ENCODE measurements around the gene PCSK7.

The PCSK7 gene

GRCh38 chr11:117202386-117203068, 29.3 kb downstream of the PCSK7 start:
- H3K4me1 ChIP-seq (ENCODE audit: low read length), result no peaks in the 10 kb centered on the region
- H4K20me1 ChIP-seq (ENCODE audit: insufficient read depth, low read length), result no peaks in the 10 kb centered on the region
- no peaks in the 10 kb centered on the region for H3K36me3 ChIP-seq (replicated peaks; ENCODE audit: insufficient read depth, low read length)
- no peaks in the 10 kb centered on the region for H3K27me3 ChIP-seq (replicated peaks; ENCODE audit: insufficient read depth, low read length)
- no peaks in the 10 kb centered on the region for H3K79me2 ChIP-seq (ENCODE audit: low read length)
- H3K9me2 ChIP-seq (replicated peaks; ENCODE audit: insufficient read depth, low read length), result no peaks in the 10 kb centered on the region
- H3K9me3 ChIP-seq (replicated peaks; ENCODE audit: insufficient read depth, low read length), result no peaks in the 10 kb centered on the region
- no peak overlapping the region for H3K27ac ChIP-seq (ENCODE audit: low read length)
- no peak for DNase-seq
- no peak overlapping the region for H2AFZ ChIP-seq (ENCODE audit: low read length)
- no peak overlapping the region for H3K4me3 ChIP-seq (ENCODE audit: low read length)
- no peaks in the 10 kb centered on the region for H3F3A ChIP-seq (ENCODE audit: insufficient read depth, low read length)
- no peak overlapping the region for H3K9ac ChIP-seq (ENCODE audit: low read length)
- no peak overlapping the region for H3K4me2 ChIP-seq (ENCODE audit: low read depth, low read length)
- TF ChIP-seq CTCF (IDR thresholded peaks at IDR 0.05; ENCODE audit: low read length), result no peak

GRCh38 chr11:117201658-117202305, 30.1 kb downstream of the PCSK7 start:
- no peak for TF ChIP-seq EZH2 (optimal IDR thresholded peaks at IDR 0.05; ENCODE audit: low read depth, low read length)
- TF ChIP-seq EZH2phosphoT487 (IDR thresholded peaks at IDR 0.05; ENCODE audit: low read length), result no peak
- no peak for TF ChIP-seq CTCF (IDR thresholded peaks at IDR 0.05; ENCODE audit: low read length)
- no peaks in the 10 kb centered on the region for H4K20me1 ChIP-seq (ENCODE audit: insufficient read depth, low read length)
- H3K27me3 ChIP-seq (replicated peaks; ENCODE audit: insufficient read depth, low read length), result no peaks in the 10 kb centered on the region
- H2AFZ ChIP-seq (ENCODE audit: low read length), result no peak overlapping the region
- no peak for DNase-seq
- no peaks in the 10 kb centered on the region for H3K79me2 ChIP-seq (ENCODE audit: low read length)
- no peaks in the 10 kb centered on the region for H3K9me2 ChIP-seq (replicated peaks; ENCODE audit: insufficient read depth, low read length)
- H3K4me1 ChIP-seq (ENCODE audit: low read length), result no peaks in the 10 kb centered on the region
- no peaks in the 10 kb centered on the region for H3K9me3 ChIP-seq (replicated peaks; ENCODE audit: insufficient read depth, low read length)
- no peak overlapping the region for H3K4me3 ChIP-seq (ENCODE audit: low read length)
- no peak overlapping the region for H3K9ac ChIP-seq (ENCODE audit: low read length)
- H3K36me3 ChIP-seq (replicated peaks; ENCODE audit: insufficient read depth, low read length), result no peaks in the 10 kb centered on the region
- H3F3A ChIP-seq (ENCODE audit: insufficient read depth, low read length), result no peaks in the 10 kb centered on the region
- no peak overlapping the region for H3K27ac ChIP-seq (ENCODE audit: low read length)
- no peak overlapping the region for H3K4me2 ChIP-seq (ENCODE audit: low read depth, low read length)

- Histone ChIP-seq H2AFZ (ENCODE audit: low read length) (no peak overlapping the region), H3K36me3 (replicated peaks; ENCODE audit: insufficient read depth, low read length) (no peaks in the 10 kb centered on the region), H3K27me3 (replicated peaks; ENCODE audit: insufficient read depth, low read length) (no peaks in the 10 kb centered on the region), H3K4me1 (ENCODE audit: low read length) (no peaks in the 10 kb centered on the region), H3K27ac (ENCODE audit: low read length) (no peak overlapping the region), H3K9me3 (replicated peaks; ENCODE audit: insufficient read depth, low read length) (no peaks in the 10 kb centered on the region), H4K20me1 (ENCODE audit: insufficient read depth, low read length) (no peaks in the 10 kb centered on the region), H3K4me2 (ENCODE audit: low read depth, low read length) (no peak overlapping the region), H3F3A (ENCODE audit: insufficient read depth, low read length) (no peaks in the 10 kb centered on the region), H3K79me2 (ENCODE audit: low read length) (no peaks in the 10 kb centered on the region), H3K9me2 (replicated peaks; ENCODE audit: insufficient read depth, low read length) (no peaks in the 10 kb centered on the region), H3K9ac (ENCODE audit: low read length) (no peak overlapping the region), H3K4me3 (ENCODE audit: low read length) (no peak overlapping the region)
- no peak for DNase-seq
- TF ChIP-seq EZH2 (optimal IDR thresholded peaks at IDR 0.05; ENCODE audit: low read depth, low read length) (no peak), CTCF (IDR thresholded peaks at IDR 0.05; ENCODE audit: low read length) (no peak), EZH2phosphoT487 (IDR thresholded peaks at IDR 0.05; ENCODE audit: low read length) (no peak)
Measured at GRCh38 chr11:117200813-117201657, 30.8 kb downstream of the PCSK7 start.
